ENCODE measurements around the gene SIKE1. TPM values are rescaled to one million over a fixed set of nuclear protein-coding genes. Genes with fewer than 3 reads are reported as not detected.
A peak's percentile ranks its signal among the peaks of the same experiment; 100 is the strongest.

Gene SIKE1
- total RNA-seq, 2 experiments from 2014 or later: 69.8 to 75.3 TPM

DNA sequence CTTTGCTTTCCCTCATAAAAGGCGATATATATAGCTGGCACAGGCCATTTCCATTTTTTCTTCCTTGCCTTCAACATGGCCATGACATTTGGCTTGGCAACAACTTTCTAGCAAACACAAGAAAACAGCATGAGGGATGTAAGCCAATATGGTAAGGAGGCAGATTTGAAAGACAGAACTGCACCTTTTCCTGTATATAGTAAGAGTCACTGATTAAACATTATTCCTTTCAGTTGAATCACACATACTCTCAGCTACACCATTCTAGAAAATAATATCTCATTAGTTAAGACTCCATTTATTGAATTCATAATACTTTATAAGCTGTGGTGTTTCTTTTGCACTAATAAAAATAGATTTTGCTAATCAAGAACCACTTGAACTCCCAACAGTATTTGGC lies 9.5 kb downstream of the SIKE1 start:
- no peaks in the 10 kb centered on the region for H3K4me1 Mint-ChIP-seq (ENCODE audit: low read depth)
- Histone ChIP-seq H3K4me3 (ENCODE audit: low read length) (no peak overlapping the region), H3K9me3 (ENCODE audit: control insufficient read depth in 1 of 2, insufficient read depth in 1 of 2, low read length in 2 of 2) (no peaks in the 10 kb centered on the region), H3K27ac (ENCODE audit: low read depth in 1 of 2, low read length in 2 of 2) (no peak overlapping the region), H3K27me3 (ENCODE audit: control insufficient read depth in 1 of 2, insufficient read depth in 2 of 2, low read length in 2 of 2) (no peaks in the 10 kb centered on the region), H3K4me1 (ENCODE audit: insufficient read depth, low read length) (no peaks in the 10 kb centered on the region), H3K36me3 (ENCODE audit: insufficient read depth, low read length) (peaks cover 62% of the 10 kb centered on the region)
- H3K27me3 Mint-ChIP-seq: no peaks in the 10 kb centered on the region
- ATAC-seq (ENCODE audit: poor library complexity): no peak
- ChIA-PET POLR2A (interaction anchor here (1.4 to 1.7 kb wide), 2 partner anchors 9 to 13 kb away, joined by 4 read pairs; partner anchors contain the start of genes CSDE1 and SIKE1), CTCF (no interaction called here)
- intact Hi-C loops (cut with DNase I, micrococcal nuclease): no loop called here
- TF ChIP-seq, protein P1, sequence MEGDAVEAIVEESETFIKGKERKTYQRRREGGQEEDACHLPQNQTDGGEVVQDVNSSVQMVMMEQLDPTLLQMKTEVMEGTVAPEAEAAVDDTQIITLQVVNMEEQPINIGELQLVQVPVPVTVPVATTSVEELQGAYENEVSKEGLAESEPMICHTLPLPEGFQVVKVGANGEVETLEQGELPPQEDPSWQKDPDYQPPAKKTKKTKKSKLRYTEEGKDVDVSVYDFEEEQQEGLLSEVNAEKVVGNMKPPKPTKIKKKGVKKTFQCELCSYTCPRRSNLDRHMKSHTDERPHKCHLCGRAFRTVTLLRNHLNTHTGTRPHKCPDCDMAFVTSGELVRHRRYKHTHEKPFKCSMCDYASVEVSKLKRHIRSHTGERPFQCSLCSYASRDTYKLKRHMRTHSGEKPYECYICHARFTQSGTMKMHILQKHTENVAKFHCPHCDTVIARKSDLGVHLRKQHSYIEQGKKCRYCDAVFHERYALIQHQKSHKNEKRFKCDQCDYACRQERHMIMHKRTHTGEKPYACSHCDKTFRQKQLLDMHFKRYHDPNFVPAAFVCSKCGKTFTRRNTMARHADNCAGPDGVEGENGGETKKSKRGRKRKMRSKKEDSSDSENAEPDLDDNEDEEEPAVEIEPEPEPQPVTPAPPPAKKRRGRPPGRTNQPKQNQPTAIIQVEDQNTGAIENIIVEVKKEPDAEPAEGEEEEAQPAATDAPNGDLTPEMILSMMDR (IDR thresholded peaks at IDR 0.05): no peak
- H3K36me3 Mint-ChIP-seq (ENCODE audit: low read depth): peaks cover 55% of the 10 kb centered on the region
- no peaks in the 10 kb centered on the region for H3K9me3 Mint-ChIP-seq
- no peak overlapping the region for H3K27ac Mint-ChIP-seq
- H3K4me3 Mint-ChIP-seq: no peak overlapping the region
- DNase-seq: no peak

DNA sequence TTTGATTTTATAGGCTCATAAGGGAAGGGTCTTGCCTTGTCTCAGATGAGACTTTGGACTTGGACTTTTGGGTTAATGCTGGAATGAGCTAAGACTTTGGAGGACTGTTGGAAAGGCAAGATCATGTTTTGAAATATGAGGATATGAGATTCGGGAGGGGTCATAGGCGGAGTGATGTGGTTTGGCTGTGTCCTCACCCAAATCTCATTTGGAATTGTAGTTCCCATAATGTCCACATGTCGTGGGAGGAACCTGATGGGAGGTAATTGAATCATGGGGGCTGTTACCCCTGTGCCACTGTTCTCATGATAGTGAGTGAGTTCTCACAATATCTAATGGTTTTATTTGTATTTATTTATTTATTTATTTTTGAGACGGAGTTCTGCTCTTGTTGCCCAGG lies 15.8 kb downstream of the SIKE1 start:
- no peak overlapping the region for H3K27ac Mint-ChIP-seq

DNA sequence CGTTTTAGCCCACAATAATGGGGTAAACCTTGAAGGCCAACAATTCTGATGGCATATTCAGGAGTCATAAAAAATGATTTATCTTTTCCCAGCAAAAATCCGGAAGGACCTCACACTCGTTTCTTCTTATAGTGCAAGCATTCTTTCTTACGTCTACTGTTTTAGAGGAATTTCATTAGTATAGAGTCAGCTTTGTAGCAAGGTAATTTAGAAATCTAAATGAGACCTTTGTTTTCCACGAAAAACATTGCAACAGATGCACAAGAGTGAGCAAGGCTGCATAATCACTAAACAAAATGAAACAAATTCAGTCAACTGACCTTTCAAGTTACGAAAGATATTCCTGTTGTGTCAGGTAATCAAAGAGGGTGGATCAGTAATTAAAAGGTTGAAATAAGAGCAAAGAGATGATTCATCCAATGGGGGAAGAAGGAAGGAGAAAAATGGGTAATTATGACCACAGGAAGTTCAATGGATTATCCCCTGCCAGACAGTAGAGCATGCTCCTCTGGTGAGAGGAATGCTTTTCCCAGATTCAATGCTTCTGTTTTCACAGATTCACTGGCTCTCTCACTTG lies 22.1 kb downstream of the SIKE1 start:
- POLR2A ChIA-PET: interaction anchor here (0.9 to 3.8 kb wide), 12 partner anchors 11 to 1802 kb away, joined by 3 to 39 read pairs (median 6); partner anchors contain the start of genes AP4B1, BCAS2, DCLRE1B and NRAS
- TF ChIP-seq, protein P1 (IDR thresholded peaks at IDR 0.05): no peak
- intact Hi-C loops (cut with DNase I, micrococcal nuclease): loop anchor here (1.0 to 10.0 kb wide), 6 partner anchors 22 to 944 kb away; partner anchors contain the start of genes TRIM33 (in 2 of the 2), DENND2C (in 1 of the 2), RSBN1 (in 1 of the 2) and SIKE1 (in 1 of the 2)

More for the DNA sequence above, 15.8 kb downstream of the SIKE1 start:
- ATAC-seq (ENCODE audit: poor library complexity) (no peak), DNase-seq (no peak)
- CTCF ChIA-PET: interaction anchor here (0.6 kb wide), 1 partner anchor 1400 kb away, joined by 3 read pairs; no protein-coding TSS in a partner anchor
- Histone ChIP-seq H3K4me1 (ENCODE audit: insufficient read depth, low read length) (no peaks in the 10 kb centered on the region), H3K27ac (ENCODE audit: low read depth in 1 of 2, low read length in 2 of 2) (no peak overlapping the region), H3K27me3 (ENCODE audit: control insufficient read depth in 1 of 2, insufficient read depth in 2 of 2, low read length in 2 of 2) (no peaks in the 10 kb centered on the region), H3K9me3 (ENCODE audit: control insufficient read depth in 1 of 2, insufficient read depth in 1 of 2, low read length in 2 of 2) (no peaks in the 10 kb centered on the region), H3K36me3 (ENCODE audit: insufficient read depth, low read length) (peaks cover 8% of the 10 kb centered on the region), H3K4me3 (ENCODE audit: low read length) (no peak overlapping the region)
- intact Hi-C loops (cut with DNase I, micrococcal nuclease): no loop called here
- H3K9me3 Mint-ChIP-seq: peaks cover 3% of the 10 kb centered on the region
- H3K4me1 Mint-ChIP-seq (ENCODE audit: low read depth): no peaks in the 10 kb centered on the region
- TF ChIP-seq, protein P1 (IDR thresholded peaks at IDR 0.05): no peak
- no peak overlapping the region for H3K4me3 Mint-ChIP-seq
- no peaks in the 10 kb centered on the region for H3K27me3 Mint-ChIP-seq
- peaks cover 7% of the 10 kb centered on the region for H3K36me3 Mint-ChIP-seq (ENCODE audit: low read depth)
- POLR2A ChIA-PET: no interaction called here

More for the DNA sequence above, 22.1 kb downstream of the SIKE1 start:
- ATAC-seq (ENCODE audit: poor library complexity) (no peak), DNase-seq (no peak)
- peak overlapping the region; percentile 99 for H3K4me3 Mint-ChIP-seq
- peaks cover 33% of the 10 kb centered on the region for H3K36me3 Mint-ChIP-seq (ENCODE audit: low read depth)
- no peaks in the 10 kb centered on the region for H3K36me3 ChIP-seq (ENCODE audit: insufficient read depth, low read length)
- H3K27ac Mint-ChIP-seq: peak overlapping the region; percentile 98
- no peaks in the 10 kb centered on the region for H3K9me3 ChIP-seq (ENCODE audit: control insufficient read depth in 1 of 2, insufficient read depth in 1 of 2, low read length in 2 of 2)
- CTCF ChIA-PET: no interaction called here
- H3K4me1 ChIP-seq (ENCODE audit: insufficient read depth, low read length): peaks cover 25% of the 10 kb centered on the region
- peak overlapping the region; percentile 99 to 100 for H3K27ac ChIP-seq (ENCODE audit: low read depth in 1 of 2, low read length in 2 of 2)
- peaks cover 3% of the 10 kb centered on the region for H3K9me3 Mint-ChIP-seq
- no peaks in the 10 kb centered on the region for H3K27me3 ChIP-seq (ENCODE audit: control insufficient read depth in 1 of 2, insufficient read depth in 2 of 2, low read length in 2 of 2)
- peaks cover 52% of the 10 kb centered on the region for H3K4me1 Mint-ChIP-seq (ENCODE audit: low read depth)
- H3K4me3 ChIP-seq (ENCODE audit: low read length): peak overlapping the region; percentile 84
- no peaks in the 10 kb centered on the region for H3K27me3 Mint-ChIP-seq
